Measurements from ENCODE around the gene OASL.

DNA sequence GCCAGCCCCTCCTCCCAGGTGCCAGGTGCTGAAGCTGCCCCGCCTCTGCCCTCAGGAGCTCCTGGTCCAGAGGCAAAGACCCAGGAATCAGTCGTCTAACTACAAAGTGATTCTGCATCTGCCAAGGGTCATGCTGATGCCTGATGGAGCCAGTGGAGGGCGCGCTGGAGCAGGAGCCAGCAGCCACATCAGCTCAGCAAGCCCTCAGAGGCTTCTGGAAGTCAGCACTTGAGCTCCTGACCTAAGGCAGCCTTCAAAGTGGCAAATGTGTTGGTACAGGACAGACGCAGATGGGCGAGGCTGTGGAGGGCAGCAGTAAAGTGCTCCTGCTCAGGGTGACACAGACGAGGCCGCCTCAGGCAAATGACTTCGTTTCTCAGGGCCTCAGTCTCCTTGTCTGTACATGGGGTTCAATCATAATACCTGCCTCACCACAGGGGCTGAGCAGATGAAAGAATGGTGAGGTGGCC, 33.7 kb downstream of the OASL start:
- TF ChIP-seq FOXK2 (IDR thresholded peaks at IDR 0.05) (no peak), L3MBTL2 (conservative IDR thresholded peaks at IDR 0.05) (no peak), SP1 (IDR thresholded peaks at IDR 0.05) (no peak), FOXA1 (IDR thresholded peaks at IDR 0.05) (no peak), ARNT (IDR thresholded peaks at IDR 0.05) (no peak), LEF1 (IDR thresholded peaks at IDR 0.05; ENCODE audit: borderline replicate concordance) (no peak)

Data from HEK293T (cell line).